SU-DHL-6 (cell line): Measurements from ENCODE around the gene CMSS1.

Experiments used
- H2AFZ ChIP-seq: fragments of 200-600 bp; sonication (generic); 2 replicates; pipeline ENCODE4 v1.6.1; 2014; ENCODE audit warnings: low read depth, mild to moderate bottlenecking, moderate library complexity, mixed read lengths, antibody characterized with exemption, low read length; ENCODE audit not compliant: severe bottlenecking
- H3F3A ChIP-seq: fragments of 200-600 bp; shearing (Covaris generic); 2 replicates; pipeline ENCODE4 v1.6.0; 2016; ENCODE audit warnings: antibody characterized with exemption, mild to moderate bottlenecking; ENCODE audit not compliant: insufficient read depth
- H3K27ac ChIP-seq: fragments of 200-600 bp; sonication (generic); 2 replicates; pipeline ENCODE4 v1.5.1; 2016; ENCODE audit warnings: low read depth, mild to moderate bottlenecking, low read length, moderate library complexity, mixed read lengths
- H3K27me3 ChIP-seq: fragments of 200-600 bp; sonication (generic), shearing (Covaris generic); 2 replicates; pipeline ENCODE4 v1.6.0; 2014; ENCODE audit warnings: mild to moderate bottlenecking, low read length
- H3K36me3 ChIP-seq: fragments of 200-600 bp; sonication (generic); 2 replicates; pipeline ENCODE4 v1.6.1; 2014; ENCODE audit warnings: mild to moderate bottlenecking, low read length, mixed read lengths
- H3K4me2 ChIP-seq: fragments of 300-600, 200-600 bp; shearing (Covaris generic), sonication (generic); 2 replicates; pipeline ENCODE4 v1.6.0; 2014; ENCODE audit warnings: low read length, low read depth, mild to moderate bottlenecking; ENCODE audit not compliant: poor library complexity, severe bottlenecking
- H3K4me3 ChIP-seq: fragments of 200-600 bp; sonication (generic); 2 replicates; pipeline ENCODE4 v1.5.1; 2014; ENCODE audit warnings: antibody characterized with exemption, low read length, mild to moderate bottlenecking, mixed read lengths; ENCODE audit not compliant: insufficient read depth, poor library complexity, severe bottlenecking
- H3K79me2 ChIP-seq: fragments of 200-600 bp; sonication (generic); 2 replicates; pipeline ENCODE4 v1.6.1; 2014; ENCODE audit warnings: mild to moderate bottlenecking, low read length, moderate library complexity; ENCODE audit not compliant: insufficient read depth
- H3K9ac ChIP-seq: fragments of 200-600 bp; sonication (generic); 2 replicates; pipeline ENCODE4 v1.7.0; 2014; ENCODE audit warnings: mild to moderate bottlenecking, low read length
- H3K9me2 ChIP-seq: fragments of 200-600 bp; sonication (generic); replicated peaks from 2 replicates; pipeline ENCODE4 v1.6.1; 2014; ENCODE audit warnings: low read length; ENCODE audit not compliant: insufficient read depth
- H3K9me3 ChIP-seq: fragments of 200-600 bp; sonication (generic); 2 replicates; pipeline ENCODE4 v1.6.1; 2014; ENCODE audit warnings: low read length, mixed read lengths; ENCODE audit not compliant: insufficient read depth
- H4K20me1 ChIP-seq: fragments of 200-600 bp; sonication (generic); 2 replicates; pipeline ENCODE4 v1.6.1; 2014; ENCODE audit warnings: low read depth, mild to moderate bottlenecking, antibody characterized with exemption, low read length, moderate library complexity, mixed read lengths
- CTCF ChIP-seq: fragments of 200-600 bp; sonication (generic); IDR thresholded peaks from one replicate; pipeline ENCODE4 v1.5.1; 2017; ENCODE audit warnings: antibody characterized with exemption, mild to moderate bottlenecking, low read length, moderate library complexity; ENCODE audit not compliant: insufficient read depth, poor library complexity, severe bottlenecking
- EZH2phosphoT487 ChIP-seq: fragments of 200-600 bp; sonication (generic), shearing (Covaris generic); conservative IDR thresholded peaks from 2 replicates; pipeline ENCODE4 v1.6.1; 2018; ENCODE audit warnings: mild to moderate bottlenecking, antibody characterized with exemption, low read length, moderate library complexity, mixed read lengths

Gene CMSS1

GRCh38 chr3:99851955-99852354, 34.3 kb downstream of the CMSS1 start:
- Histone ChIP-seq H3K36me3 (no peaks in the 10 kb centered on the region), H3K27ac (no peak overlapping the region), H3K9me2 (no peaks in the 10 kb centered on the region), H2AFZ (no peak overlapping the region), H3K9me3 (no peaks in the 10 kb centered on the region), H4K20me1 (peaks cover 7% of the 10 kb centered on the region), H3K27me3 (no peaks in the 10 kb centered on the region), H3K9ac (no peak overlapping the region), H3F3A (no peaks in the 10 kb centered on the region), H3K4me2 (no peak overlapping the region), H3K4me3 (no peak overlapping the region), H3K79me2 (peaks cover 9% of the 10 kb centered on the region; the same call in 1 of the 2 replicates)
- no peak for TF ChIP-seq EZH2phosphoT487
- TF ChIP-seq CTCF: no peak

GRCh38 chr3:99852851-99853250, 35.2 kb downstream of the CMSS1 start:
- H3K27ac ChIP-seq: no peak overlapping the region
- H3K4me2 ChIP-seq: no peak overlapping the region
- H4K20me1 ChIP-seq: peaks cover 3% of the 10 kb centered on the region; the same call in 1 of the 2 replicates
- H3K4me3 ChIP-seq: no peak overlapping the region
- H3K9me3 ChIP-seq: no peaks in the 10 kb centered on the region
- no peaks in the 10 kb centered on the region for H3F3A ChIP-seq
- H3K9ac ChIP-seq: no peak overlapping the region
- H3K9me2 ChIP-seq: no peaks in the 10 kb centered on the region
- no peak for TF ChIP-seq CTCF
- no peak for TF ChIP-seq EZH2phosphoT487
- H2AFZ ChIP-seq: no peak overlapping the region
- no peaks in the 10 kb centered on the region for H3K27me3 ChIP-seq
- H3K79me2 ChIP-seq: peaks cover 9% of the 10 kb centered on the region; the same call in 1 of the 2 replicates
- no peaks in the 10 kb centered on the region for H3K36me3 ChIP-seq

GRCh38 chr3:99854756-99855298, 37.2 kb downstream of the CMSS1 start:
- Histone ChIP-seq H3K27ac (no peak overlapping the region), H2AFZ (no peak overlapping the region), H3K9me3 (no peaks in the 10 kb centered on the region), H3F3A (no peaks in the 10 kb centered on the region), H3K9ac (no peak overlapping the region), H3K4me2 (no peak overlapping the region), H3K36me3 (no peaks in the 10 kb centered on the region), H3K79me2 (peaks cover 9% of the 10 kb centered on the region; the same call in 1 of the 2 replicates), H3K27me3 (no peaks in the 10 kb centered on the region), H3K9me2 (no peaks in the 10 kb centered on the region), H4K20me1 (peaks cover 3% of the 10 kb centered on the region; the same call in 1 of the 2 replicates), H3K4me3 (no peak overlapping the region)
- TF ChIP-seq EZH2phosphoT487 (no peak), CTCF (no peak)
